Stimulated activated CD8-positive, alpha-beta memory T cell treated with anti-CD3 and anti-CD28 coated beads, Interleukin-4, amount 100 ng/mL, for 4 hours (primary cell): ENCODE measurements around the gene SCGB1D2.
"Not testable (repeated sequence)": the region's sequence is repeated elsewhere in the genome, so short reads cannot be mapped to it uniquely, and the experiment has no call there.

Experiments used
- DNase-seq, 2 donors: peaks; one replicate each; pipeline ENCODE4 v3.0.0-alpha.2; 2020; ENCODE audit warnings: low read depth in 2 of 2, low spot score in 1 of 2

SCGB1D2 gene

GRCh38 chr11:62242021-62242420 is at the start of gene SCGB1D2:
SCGB1D2 (plus strand) TSS chr11:62242239; CDS start chr11:62242308, 69 bp downstream.
- DNase-seq: no peak

- no peak for DNase-seq
These were observed 48.1 kb upstream of the SCGB1D2 start for GRCh38 chr11:62193952-62194351.

GRCh38 chr11:62195010-62195409 is 47.0 kb upstream of the SCGB1D2 start:
- not testable (repeated sequence) for DNase-seq

DNA sequence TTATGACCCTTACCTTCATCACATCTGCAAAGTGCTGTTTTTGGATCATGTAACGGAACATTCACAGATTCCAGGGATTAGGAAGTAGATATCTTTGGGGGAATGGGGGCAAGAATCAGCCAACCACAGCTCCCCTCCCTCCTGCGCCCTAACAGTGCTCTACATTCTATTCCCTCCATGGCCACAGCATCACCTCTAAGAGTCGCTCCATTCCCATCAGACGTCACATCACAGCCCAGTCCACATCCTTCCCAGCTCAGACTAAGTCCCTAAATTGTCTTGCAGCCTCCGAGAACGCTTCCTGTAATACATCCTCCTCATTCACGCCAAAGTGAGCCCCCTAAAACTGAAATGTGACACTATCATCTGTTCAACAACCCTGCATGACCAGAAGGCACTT is 46.1 kb upstream of the SCGB1D2 start:
- no peak for DNase-seq

DNA sequence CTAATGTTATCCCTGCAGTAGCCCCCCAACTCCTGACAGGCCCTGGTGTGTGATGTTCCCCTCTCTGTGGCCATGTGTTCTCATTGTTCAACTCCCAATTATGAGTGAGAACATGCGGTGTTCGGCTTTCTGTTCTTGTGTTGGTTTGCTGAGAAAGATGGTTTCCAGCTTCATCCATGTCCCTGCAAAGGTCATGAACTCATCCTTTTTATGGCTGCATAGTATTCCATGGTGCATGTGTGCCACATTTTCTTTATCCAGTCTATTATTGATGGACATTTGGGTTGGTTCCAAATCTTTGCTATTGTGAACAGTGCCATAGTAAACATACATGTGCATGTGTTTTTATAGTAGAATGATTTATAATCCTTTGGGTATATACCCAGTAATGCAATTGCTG is 44.6 kb upstream of the SCGB1D2 start:
- DNase-seq: not testable (repeated sequence)

DNA sequence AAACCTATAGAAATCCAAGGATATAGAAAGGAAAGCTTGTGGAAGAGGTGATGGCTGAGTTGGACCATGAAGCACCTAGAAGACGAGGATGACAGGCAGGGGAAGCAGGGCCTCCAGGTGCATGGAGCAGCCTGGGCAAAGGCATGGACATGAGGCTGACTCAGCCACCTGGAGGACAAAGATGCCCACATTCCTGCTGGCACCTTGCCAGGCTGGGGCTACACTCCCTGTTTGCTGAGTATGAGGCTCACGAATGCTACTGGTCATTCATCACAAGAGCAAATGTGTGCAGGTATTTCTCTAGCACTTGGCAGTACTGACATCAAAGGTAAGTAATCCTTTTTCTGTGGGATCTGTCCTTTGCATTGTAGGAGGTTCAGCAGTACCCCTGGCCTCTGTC is 40.7 kb upstream of the SCGB1D2 start:
- DNase-seq: no peak

DNA sequence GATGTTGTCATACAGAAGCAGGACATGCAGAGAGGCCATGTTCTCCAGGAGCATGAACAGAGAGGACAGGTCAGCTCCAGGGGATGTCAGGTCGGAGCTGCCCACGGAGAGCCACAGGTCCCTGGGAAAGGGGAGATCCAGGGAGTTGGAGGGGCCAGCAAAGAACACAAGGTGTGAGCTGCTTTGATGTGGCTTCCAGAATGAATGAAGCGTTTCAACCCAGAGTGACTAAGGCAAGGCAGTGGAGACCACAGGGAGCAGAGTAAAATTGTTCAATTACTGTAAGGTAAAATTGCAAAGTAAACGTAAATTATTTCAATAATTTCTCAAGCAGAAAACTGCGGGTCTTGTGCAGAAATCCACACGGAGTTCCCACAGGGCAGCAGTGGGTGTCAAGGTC is 39.1 kb upstream of the SCGB1D2 start:
- no peak for DNase-seq

DNA sequence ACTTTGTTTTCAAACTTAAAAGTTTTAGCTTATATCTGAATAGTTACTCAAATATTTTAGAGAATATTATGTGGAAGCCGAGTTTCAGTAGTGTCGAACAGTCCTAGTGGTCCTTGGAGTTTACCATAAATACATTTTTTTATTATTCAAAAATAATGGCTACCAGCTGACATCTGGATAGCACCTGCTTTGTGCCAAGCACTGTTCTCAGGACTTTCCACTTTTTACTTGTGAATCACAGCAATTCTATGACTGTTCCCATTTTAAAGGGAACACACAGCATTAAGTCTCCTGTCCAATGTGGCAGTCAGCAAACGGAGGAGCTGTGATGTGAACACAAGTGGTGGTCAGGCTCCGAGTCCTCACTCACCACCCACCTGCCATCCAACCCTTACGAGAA is 37.6 kb upstream of the SCGB1D2 start:
- DNase-seq: no peak

GRCh38 chr11:62205441-62205840 is 36.6 kb upstream of the SCGB1D2 start:
- DNase-seq: no peak

GRCh38 chr11:62206276-62207066 is 35.6 kb upstream of the SCGB1D2 start:
- not testable (repeated sequence) for DNase-seq

DNA sequence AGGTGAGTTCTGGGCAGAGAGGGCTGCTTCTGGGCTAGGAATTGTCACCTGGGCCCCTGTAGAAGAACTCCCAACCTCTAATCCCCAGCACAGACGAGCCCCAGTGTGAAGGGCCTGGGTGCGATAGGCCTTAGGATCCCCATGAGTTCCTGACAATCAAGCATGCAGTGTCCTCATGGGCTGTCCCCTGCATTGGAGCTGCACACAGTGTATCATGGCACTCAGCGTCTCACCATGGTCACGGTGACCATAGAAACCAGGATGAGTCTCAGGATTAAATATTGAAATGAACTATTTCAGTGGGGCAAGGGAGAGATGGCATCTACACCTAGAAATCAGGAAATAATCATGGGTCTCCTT is 33.3 kb upstream of the SCGB1D2 start:
- no peak for DNase-seq

GRCh38 chr11:62217191-62217748 is 24.8 kb upstream of the SCGB1D2 start:
- DNase-seq: no peak

DNA sequence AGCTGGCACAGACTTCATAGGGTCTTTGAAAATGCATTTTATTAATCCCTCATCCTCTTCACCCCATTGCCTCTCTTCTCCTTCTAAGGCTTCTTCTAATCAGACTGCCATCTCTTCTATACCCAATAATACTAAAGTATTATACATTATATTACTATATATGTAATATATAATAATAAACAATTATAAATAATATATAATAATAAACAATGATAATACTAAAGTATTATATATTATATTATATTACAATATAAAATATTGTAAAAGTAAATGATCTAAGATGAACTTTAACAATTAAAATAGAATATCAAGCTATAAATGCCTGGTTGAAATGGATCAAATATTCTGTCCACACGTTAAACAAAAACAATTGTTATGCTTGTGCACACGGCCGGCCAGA is 20.5 kb upstream of the SCGB1D2 start:
- DNase-seq: no peak

- no peak for DNase-seq
These were observed 18.9 kb upstream of the SCGB1D2 start for GRCh38 chr11:62223095-62223494.

DNA sequence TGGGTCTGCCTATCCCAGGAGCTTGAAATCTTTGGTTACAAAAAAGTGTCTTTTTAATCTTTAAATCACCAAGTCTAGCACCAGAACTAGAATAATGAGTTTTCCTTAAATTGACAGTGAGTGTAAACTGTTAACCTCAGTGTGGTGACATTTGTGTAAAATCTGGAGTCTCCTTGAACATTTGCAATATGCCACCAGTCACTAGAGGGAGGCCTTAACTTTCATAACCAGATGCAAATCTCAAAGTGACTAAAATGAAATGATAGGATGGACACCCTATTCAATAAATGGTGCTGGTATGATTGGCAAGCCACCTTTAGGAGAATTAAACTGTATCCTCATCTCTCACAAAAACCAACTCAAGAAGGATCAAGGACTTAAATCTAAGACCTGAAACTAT is 8.3 kb upstream of the SCGB1D2 start:
- no peak for DNase-seq

GRCh38 chr11:62236187-62236586 is 5.9 kb upstream of the SCGB1D2 start:
- DNase-seq: no peak

DNA sequence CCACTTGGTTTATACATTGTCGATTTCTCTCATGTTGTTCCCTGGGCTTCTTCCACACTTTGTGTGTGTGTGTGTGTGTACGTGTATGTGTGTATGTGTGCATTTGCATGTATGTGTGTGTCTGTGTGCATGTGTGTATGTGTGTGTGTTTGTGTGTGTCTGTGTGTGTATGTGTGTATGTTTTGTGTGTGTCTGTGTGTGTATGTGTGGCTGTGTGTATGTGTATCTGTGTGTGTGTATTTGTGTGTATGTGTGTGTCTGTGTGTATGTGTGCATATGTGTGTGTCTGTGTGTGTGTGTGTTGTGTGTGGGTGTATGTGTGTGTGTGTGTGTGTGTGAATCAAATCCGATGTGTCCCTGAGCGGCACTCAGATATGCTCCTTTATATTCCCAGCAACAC is 4.5 kb upstream of the SCGB1D2 start:
- DNase-seq: no peak

DNA sequence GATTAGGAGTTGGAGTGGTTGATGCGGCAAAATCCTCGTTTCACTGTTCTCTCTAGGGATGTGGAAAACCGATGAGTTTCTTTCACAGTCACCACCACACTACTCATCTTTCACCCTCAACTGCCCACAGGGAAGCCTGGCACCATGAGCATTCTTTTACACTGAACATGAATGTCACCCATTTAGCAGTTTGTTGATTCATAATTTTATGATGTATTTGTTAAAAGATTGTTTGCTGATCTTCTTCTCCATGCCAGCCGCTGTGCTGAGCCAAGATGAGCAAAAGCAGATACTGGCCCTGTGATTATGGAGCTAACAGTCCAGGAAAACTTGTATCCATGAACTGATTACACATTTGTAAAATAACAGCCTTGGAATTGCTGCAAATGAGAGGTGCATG is 3.9 kb upstream of the SCGB1D2 start:
- no peak for DNase-seq

DNA sequence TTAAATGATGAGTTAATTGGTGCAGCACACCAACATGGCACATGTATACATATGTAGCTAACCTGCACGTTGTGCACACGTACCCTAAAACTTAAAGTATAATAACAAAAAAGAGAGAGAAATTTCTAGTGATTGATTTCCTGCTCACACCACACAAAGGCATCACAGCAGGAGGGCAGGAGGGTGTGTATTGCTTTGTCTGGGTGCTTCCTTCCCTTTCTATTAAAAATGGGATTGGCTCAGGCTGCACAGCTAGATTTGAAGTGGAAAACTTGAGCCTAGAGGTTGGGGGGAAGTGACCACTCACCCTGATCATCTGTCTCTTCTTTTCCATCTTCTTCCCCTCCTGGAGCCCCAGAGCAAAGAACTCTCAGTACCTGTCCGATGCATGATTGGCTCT is 944 bp upstream of the SCGB1D2 start:
- no peak for DNase-seq

GRCh38 chr11:62245271-62245753 is 3.3 kb downstream of the SCGB1D2 start:
- no peak for DNase-seq

- no peak for DNase-seq
These were observed 9.7 kb downstream of the SCGB1D2 start for GRCh38 chr11:62251698-62252097.

DNA sequence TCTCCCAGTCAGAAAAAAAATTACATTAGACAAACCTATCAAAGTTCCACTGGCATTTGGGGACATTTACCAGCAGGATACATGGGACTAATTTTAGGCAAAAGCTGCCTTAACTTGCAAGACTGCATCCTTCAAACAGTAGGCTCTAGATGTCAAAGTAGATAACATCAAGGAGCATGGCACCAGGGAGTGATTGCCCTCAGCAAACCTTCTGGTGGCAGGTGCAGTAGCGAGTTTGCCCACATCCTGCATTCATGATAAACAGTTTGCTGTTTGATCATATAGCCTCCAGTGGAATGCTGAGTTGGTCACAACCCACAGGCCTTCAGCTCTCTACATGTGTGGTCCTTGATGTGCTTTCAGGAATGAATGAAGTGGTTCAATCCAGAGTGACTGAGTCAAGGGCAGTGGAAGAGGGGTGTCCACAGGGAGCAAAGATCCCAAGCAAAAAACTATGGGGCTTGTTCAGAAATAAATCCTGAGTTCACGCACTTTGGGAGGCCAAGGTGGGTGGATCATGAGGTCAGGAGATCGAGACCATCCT is 12.0 kb downstream of the SCGB1D2 start:
- no peak for DNase-seq

- DNase-seq: no peak
These were observed 14.2 kb downstream of the SCGB1D2 start for GRCh38 chr11:62256281-62256680.
